AG04449 (cell line): Measurements from ENCODE around the gene MYO7B.

Source experiments
- CTCF ChIA-PET: fragments of 350-600 bp; formaldehyde crosslinking; extraction: SDS; loops from one replicate; lab custom pipeline; 2021; ENCODE audit warnings: antibody characterized with exemption; lab: Yijun Ruan, JAX
- POLR2A ChIA-PET: fragments of 400-600, 350-600 bp; formaldehyde crosslinking; extraction: SDS; loops from one replicate; lab custom pipeline; 2020; ENCODE audit warnings: antibody characterized with exemption, inconsistent platforms; lab: Yijun Ruan, JAX
- DNase-seq: peaks from one replicate; pipeline ENCODE4 v3.0.0-alpha.2; 2010; ENCODE audit warnings: low read depth, low spot score
- H3K4me3 ChIP-seq: 2 replicates; pipeline ENCODE4 v1.5.1; 2011; ENCODE audit warnings: low read depth, mild to moderate bottlenecking, control low read depth, low read length
- CTCF ChIP-seq: IDR thresholded peaks from one replicate; pipeline ENCODE4 v1.5.1; 2011; ENCODE audit warnings: mild to moderate bottlenecking, moderate library complexity, low read length, control low read depth, inconsistent platforms; ENCODE audit not compliant: insufficient read depth; ENCODE audit errors: missing control alignments

MYO7B gene

DNA sequence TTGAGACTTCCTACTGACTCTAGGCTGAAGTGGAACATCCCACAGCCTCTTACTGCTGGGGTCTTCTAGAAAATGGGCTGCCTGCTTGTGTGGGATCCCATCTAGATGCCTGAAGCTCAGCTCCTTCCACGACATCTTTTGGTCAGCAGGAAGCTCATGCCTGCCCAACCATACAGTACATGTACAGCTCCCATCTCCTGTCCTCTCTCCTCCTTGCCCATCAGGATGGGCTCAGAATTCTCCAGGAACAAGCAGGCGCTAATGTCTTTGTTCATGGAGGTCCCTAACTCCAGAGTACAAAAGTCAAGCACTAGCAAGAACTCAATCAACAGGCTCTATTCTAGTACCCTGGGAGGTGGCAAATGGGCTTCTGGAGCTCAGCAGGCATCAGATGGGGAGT lies 78.8 kb downstream of the MYO7B start:
- no peak for TF ChIP-seq CTCF
- no peak overlapping the region for H3K4me3 ChIP-seq
- POLR2A ChIA-PET, result no interaction called here
- no peak for DNase-seq
- CTCF ChIA-PET, result interaction anchor here (1.0 to 2.5 kb wide), 3 partner anchors 13 to 23 kb away, joined by 3 to 11 read pairs (median 3); no protein-coding TSS in a partner anchor

GRCh38 chr2:127614731-127615130 lies 79.2 kb downstream of the MYO7B start:
- ChIA-PET CTCF (interaction anchor here (1.4 to 2.5 kb wide), 3 partner anchors 24 to 36 kb away, joined by 4 to 11 read pairs (median 8); no protein-coding TSS in a partner anchor), POLR2A (interaction anchor here (0.6 kb wide), 1 partner anchor 273 kb away, joined by 3 read pairs; no protein-coding TSS in a partner anchor)

GRCh38 chr2:127615511-127616166 lies 80.2 kb downstream of the MYO7B start:
- no peak for TF ChIP-seq CTCF
- ChIA-PET CTCF (interaction anchor here (1.0 to 2.5 kb wide), 5 partner anchors 24 to 39 kb away, joined by 3 to 11 read pairs (median 4); no protein-coding TSS in a partner anchor), POLR2A (interaction anchor here (0.6 kb wide), 1 partner anchor 272 kb away, joined by 3 read pairs; no protein-coding TSS in a partner anchor)
- DNase-seq, result no peak
- no peak overlapping the region for H3K4me3 ChIP-seq

More at GRCh38 chr2:127614731-127615130, 79.2 kb downstream of the MYO7B start:
- no peak for TF ChIP-seq CTCF
- H3K4me3 ChIP-seq, result no peak overlapping the region
- DNase-seq, result no peak

DNA sequence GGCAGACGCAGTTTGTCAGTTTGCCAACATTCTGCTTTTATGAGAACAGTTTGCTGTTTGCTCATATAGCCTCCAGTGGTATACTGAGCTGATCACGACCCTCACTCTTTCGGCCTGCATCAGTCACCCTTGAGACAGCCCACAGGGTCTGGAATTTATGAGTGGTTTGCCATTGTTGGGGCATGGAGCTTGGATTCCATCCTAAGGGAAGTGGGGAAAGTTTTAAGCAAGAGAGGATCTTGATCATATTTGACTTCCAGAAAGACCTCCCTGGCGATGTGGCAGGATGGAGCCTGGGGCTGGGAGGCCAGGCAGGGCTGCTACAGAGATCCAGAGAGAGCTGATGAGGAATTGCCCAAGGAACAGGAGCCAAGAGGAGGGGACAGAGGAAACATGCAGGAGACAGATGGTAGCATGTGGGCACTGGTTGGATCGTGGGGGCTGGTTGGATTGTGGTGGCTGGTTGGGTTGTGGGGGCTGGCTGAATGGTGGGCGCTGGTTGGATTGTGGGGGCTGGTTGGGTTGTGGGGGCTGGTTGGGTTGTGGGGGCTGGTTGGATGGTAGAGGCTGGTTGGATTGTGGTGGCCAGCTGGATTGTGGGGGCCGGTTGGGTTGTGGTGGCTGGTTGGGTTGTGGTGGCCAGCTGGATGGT lies 83.2 kb downstream of the MYO7B start:
- POLR2A ChIA-PET, result no interaction called here
- no peak for DNase-seq
- CTCF ChIA-PET, result interaction anchor here (1.4 kb wide), 1 partner anchor 27 kb away, joined by 4 read pairs; no protein-coding TSS in a partner anchor
- TF ChIP-seq CTCF, result no peak
- H3K4me3 ChIP-seq, result no peak overlapping the region

DNA sequence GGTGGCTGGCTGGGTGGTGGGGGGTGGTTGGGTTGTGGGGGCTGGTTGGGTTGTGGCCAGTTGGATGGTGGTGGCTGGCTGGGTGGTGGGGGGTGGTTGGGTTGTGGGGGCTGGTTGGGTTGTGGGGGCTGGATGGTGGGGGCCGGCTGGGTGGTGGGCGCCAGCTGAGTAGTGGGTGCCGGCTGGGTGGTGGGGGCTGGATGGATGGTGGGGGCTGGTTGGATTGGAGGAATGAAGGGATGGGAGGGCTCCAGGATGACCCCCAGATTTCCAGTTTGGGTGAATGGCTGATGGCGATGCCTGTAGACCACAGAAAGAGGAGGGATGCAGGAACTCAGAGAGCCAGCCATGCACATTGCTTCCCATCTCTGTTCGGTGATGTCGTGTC lies 83.7 kb downstream of the MYO7B start:
- TF ChIP-seq CTCF, result no peak
- ChIA-PET CTCF (interaction anchor here (1.4 kb wide), 1 partner anchor 28 kb away, joined by 4 read pairs; no protein-coding TSS in a partner anchor), POLR2A (no interaction called here)
- H3K4me3 ChIP-seq, result no peak overlapping the region
- DNase-seq, result no peak

GRCh38 chr2:127619877-127620705 lies 84.6 kb downstream of the MYO7B start:
- POLR2A ChIA-PET, result no interaction called here

More at GRCh38 chr2:127619877-127620705, 84.6 kb downstream of the MYO7B start:
- no peak overlapping the region for H3K4me3 ChIP-seq
- DNase-seq, result no peak
- TF ChIP-seq CTCF, result no peak
- CTCF ChIA-PET, result interaction anchor here (0.9 kb wide), 1 partner anchor 30 kb away, joined by 3 read pairs; no protein-coding TSS in a partner anchor
